Activated gamma-delta T cell (primary cell): ENCODE results near the gene PAQR4.

Source experiments
- DNase-seq: peaks from one replicate; lab custom pipeline; 2025; lab: John Stamatoyannopoulos, UW

PAQR4 gene

DNA sequence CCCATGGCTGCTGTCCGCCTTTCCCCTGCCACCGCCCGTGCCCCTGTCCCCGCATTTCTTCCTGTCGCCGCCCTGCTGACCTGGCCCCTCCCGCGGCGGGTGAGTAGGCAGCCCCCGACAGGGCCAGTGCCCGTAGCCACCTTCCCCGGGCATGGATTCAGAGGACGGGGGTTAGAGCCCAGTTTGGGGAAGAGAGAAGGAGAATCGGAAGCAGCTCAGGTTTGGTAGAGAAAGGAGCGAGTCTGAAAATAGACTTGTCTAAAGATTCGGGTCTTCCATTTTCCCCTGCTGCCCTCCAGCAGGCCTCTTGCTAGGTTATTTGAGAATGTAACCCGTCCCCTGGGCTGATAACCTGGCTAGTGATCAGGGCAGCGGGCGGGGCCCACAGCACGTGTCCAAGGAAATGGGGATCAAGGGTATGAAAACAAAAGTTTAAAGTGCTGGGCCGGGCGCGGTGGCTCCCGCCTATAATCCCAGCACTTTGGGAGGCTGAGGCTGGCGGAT lies 35.7 kb downstream of the PAQR4 start:
- DNase-seq, result no peak

DNA sequence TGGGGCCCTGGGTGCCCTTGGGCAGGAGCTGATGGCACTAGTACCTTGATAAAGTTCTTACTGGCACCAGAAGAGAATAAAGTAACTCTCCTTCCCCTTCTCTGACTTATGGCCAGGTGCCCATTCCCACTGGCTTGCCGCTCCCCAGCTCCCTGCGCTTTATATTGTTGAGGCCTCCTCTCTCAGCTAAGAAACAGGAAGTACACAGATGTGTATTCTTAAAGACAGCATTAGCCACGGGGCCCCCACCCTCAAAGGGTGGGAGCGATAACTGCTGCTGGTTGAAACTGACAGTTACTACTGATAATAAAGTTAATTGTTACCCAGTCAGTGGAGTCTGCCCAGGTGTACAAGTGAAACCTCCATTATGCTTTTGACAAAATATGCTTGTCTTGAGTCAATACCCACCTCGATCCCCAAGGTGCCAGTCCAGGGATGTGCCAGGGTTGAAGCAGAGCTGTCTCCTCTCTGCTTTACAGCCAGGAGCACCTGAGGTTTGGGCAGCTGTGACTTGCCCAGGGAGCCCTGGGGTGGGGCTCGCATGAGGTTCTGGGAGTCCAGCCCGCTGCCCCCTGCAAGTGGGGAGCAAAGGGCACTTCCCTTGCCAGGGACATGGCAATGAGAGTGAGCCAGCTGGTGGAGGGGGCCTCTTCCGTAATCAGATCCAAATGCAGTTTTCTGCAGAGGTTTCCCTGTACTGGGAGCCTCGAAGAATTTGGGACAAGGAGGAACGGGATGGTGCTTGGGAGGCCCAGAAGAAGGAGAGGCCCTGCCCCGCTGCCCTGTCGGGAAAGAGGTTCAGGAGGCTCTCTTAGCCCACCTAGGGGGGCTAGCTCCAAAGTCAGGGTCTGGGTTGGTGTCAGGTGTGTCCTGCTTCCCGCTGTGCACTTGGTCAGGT lies 38.2 kb downstream of the PAQR4 start:
- no peak for DNase-seq

DNA sequence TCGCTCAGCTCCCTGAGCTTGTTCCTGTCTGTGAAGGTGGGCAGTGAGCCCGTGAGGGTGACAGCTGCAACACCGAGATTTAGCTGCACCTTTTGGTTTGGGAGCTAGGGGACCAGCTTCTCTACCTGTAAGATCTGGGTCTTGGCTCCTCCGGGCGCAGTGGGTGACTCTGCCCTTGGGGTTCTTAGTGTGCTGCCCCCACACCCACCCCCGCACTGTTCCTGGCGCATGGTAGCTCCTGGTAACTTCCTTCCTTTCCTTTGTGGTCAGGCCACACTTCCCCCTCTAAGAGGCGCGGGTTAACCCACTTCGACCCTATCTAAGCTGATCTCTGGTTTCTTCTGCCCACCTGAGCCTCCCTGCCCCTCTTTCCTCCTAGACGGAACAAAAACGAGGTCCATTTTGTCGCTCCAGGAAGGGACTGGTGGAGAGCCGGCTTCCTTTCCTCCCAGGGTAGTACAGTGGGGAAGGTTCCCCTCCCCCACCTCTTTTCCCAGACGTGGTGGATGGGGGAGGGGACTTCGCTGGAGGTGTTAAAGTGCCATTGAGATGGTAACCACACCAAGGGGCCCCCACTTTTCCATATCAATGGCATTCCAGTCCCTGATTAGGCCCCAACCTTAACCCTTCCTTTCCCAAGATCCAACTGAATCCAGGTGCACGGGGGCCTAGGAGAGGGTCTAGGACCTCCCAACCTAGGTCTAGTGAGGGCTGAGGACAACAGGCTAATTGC lies 39.0 kb downstream of the PAQR4 start:
- no peak for DNase-seq

DNA sequence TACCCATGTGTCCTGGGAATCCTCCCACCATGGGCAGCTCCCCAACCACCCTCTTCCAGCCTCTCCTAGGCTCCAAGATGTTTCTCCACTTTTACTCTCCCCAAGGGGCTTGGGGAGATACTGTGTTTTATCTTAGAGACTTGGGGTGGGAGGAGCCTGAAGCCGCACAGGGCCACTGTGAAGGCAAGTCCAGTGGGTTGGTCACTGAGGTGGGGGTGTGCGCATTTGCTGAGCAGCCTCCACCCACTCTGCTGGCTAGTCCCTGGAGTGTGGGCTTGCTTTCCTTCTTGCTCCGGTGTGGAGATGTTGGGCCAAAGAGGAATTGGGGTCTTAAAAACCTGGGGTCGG lies 39.5 kb downstream of the PAQR4 start:
- no peak for DNase-seq

DNA sequence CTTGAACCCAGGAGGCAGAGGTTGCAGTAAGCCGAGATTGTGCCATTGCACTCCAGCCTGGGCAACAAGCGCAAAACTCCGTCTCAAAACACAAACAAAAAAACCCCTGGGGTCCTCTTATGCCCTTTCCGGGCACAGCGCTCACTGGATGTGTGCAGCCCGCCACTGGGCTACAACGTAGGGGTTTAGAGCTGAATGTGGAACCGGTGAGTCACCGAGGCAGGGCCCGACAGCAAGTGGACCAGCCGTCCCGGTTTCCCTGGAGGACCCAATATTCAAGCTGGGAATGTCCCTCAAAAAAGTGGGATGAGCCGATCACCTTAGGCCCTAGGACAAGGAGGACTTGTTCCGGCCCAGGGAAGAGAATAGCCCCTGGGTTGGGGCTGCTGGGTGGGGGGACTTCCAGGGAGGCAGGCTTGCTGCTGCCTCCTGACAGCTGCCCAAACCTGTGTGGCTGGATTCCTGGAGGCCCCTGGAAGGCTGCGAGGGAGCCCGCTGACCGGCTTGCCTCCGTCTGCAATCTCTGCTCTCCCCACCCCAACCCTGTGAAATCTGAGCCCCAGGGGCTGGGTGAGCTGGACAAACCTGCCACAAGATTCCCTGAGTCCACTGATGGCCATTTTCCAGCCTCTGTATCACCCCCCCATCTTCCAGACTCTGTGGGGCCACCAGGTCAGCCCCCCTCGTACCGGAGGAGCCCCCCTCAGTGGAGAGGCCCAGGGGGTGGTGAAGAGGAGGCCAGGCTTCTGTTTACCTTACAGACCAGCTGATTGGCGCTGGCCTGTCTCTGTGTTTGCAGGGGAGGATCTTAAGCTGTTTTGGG lies 40.6 kb downstream of the PAQR4 start:
- DNase-seq, result no peak

DNA sequence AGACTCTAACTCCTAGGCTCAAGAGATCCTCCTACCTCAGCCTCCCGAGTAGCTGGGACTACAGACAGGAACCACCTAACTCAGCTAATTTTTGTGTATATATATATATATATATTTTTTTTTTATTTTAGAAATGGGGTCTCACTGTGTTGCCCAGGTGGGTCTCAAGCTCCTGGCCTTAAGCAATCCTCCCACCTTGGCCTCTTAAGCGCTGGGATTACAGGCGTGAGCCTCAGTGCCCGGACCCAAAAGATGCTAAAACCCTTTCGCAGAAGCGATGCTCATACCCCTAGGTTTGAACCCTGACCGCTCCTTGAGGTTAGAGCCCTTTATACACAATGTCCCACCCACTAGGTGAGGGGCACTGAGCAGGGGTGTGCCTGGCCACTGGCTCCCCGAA lies 41.4 kb downstream of the PAQR4 start:
- DNase-seq, result no peak

DNA sequence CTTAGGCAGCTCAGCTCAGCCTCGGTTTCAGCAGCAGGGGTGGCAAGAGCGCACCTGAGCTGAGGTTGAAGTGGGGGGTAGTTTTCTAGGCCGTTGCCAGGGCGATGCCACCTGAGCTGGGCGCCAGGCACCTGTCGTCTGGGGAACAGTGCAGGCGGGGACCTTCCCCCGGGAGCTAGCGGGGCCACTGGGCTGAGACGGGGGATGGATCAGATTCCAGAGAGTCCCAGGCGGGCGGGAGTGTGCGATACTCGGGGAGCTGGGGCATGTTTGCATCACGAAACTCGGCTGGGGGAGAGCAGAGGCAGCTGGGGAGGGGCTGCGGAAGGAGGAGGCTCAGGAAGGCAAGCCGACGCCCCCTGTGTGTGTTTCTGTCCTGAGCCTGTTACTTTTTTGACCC lies 43.1 kb downstream of the PAQR4 start:
- no peak for DNase-seq

DNA sequence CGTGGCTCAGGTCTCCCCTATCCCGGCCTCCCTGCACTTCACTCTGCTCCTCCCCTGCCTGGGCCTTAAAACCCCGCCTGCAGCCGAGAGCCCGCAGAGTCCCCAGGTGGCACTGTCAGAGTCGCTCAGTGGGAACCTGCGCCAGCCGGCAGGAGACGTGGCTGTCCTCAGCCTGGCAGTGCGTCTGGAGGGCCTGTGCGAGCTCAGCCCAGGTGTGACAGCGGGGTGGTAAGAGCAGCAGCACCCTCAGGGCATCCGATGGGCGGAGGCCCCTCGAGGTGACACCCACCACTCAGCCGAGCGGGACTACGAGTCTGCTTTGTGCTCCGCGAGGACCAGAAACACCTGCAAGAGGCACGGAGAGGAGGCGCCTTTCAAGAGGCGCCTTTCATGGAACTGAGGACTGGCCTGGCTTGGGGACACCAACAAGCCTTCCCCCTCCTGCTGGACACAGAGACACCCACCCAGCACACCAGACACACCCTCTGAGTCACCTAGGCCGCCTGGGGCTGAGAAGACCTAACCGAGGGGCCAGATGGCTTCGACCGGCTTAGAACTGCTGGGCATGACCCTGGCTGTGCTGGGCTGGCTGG lies 43.8 kb downstream of the PAQR4 start, which contains the start of gene CLDN9:
TSS of gene CLDN9 (plus strand) at position 96 of the 593 bp plus-strand sequence. CDS start at position 536, 440 bp downstream.
- no peak for DNase-seq

DNA sequence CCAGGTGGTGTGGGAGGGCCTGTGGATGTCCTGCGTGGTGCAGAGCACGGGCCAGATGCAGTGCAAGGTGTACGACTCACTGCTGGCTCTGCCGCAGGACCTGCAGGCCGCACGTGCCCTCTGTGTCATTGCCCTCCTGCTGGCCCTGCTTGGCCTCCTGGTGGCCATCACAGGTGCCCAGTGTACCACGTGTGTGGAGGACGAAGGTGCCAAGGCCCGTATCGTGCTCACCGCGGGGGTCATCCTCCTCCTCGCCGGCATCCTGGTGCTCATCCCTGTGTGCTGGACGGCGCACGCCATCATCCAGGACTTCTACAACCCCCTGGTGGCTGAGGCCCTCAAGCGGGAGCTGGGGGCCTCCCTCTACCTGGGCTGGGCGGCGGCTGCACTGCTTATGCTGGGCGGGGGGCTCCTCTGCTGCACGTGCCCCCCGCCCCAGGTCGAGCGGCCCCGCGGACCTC lies 44.4 kb downstream of the PAQR4 start:
- DNase-seq, result no peak

DNA sequence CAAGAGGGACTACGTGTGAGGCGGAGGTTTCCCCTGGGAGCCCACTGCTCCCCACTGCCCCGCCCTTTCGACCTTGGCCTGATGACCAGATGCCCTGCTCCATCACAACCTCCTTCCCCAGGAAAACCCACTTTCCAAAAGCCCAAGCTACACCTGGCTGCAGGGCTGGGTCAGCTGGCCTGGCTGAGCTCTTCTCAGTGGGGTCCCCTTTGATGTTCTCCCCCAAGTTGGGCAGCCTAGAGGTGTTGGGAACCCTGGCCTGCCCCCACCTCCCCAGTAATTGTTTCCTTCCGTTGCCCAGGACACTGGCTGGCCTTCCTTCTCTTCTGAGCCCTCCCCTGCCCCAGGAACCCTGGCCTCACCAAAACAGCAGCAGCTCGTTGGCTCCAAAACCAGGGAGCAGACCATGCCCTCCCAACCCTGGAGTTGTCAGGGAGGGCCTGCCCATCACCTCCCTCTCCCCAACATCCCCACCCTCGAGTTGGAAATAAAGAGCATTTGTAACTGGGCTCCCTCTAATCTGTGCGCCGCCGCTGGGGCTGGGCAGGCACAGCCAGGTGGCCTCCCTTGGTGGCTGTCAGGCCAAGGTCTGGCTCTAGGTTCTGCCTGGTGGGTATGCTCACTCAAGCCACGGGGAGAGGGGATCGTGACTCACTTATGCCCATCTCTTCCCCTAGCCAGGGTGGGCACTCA lies 45.0 kb downstream of the PAQR4 start:
- DNase-seq, result no peak

DNA sequence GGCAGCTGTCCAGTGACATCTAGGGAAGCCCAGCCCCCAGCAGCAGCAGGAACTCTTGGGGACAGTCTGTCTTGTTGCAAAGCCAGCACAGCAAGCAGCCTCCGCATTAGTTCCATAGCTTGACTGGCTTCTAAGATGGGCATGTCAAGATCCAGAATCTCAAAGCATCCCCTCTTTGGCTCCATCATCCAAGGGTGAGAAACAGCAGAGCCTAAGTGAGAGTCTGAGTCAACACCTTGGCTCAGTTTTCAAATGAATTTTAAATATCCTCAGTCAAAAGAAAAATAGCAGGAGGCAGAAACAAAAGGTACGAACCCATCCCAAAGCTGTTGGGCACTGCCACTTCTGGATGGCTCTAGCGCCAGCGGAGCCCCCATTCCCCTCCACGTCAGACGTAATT lies 45.8 kb downstream of the PAQR4 start:
- no peak for DNase-seq

DNA sequence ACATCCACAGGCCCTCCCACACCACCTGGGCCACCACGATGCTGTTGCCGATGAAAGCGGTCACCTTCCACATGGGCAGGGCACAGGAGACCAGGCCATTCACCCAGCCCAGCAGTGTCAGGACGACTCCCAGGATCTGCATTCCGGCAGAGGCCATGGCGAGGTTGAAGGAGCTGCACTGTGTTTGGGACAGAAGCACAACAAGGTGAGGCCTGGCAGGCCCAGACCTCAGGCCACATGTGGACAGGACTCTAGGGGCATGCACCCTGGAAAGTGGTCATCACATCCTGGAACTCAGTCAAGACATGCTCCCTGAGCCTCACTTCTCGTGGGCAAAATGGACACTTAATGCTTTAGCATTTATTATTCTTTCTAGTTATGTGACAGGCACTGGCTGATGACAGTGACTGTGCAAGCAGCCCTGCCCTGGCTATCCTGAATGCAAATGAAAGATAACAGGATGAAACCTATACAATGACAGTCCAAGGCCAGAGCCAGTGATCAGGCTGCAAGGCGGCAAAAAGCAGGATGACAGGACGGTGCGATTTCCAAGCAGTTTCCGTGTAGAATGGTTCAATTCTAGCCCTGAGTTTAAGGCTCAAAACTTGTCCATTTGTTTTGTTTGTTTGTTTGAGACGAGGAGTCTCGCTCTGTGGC lies 46.8 kb downstream of the PAQR4 start:
- DNase-seq, result no peak

DNA sequence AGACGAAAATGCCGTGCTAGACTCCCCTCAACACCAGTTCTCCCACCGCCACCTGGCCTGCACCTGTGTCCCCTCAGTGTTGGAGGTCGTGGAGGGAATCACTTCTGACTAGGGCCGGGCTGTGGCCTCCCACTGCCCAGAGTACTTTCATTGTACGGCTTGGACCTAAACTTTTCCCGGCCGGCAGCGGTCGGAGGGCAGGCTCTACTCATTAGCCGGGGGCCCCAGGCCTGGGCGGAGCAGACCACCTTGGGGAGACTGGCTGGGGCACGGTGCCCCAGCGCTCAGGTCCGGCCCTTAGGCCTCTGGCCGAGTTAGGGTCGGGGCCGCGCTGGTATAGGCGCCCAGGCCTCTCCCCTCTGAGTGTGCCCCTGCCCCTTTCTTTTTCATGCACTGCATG lies 48.2 kb downstream of the PAQR4 start:
- DNase-seq, result no peak

DNA sequence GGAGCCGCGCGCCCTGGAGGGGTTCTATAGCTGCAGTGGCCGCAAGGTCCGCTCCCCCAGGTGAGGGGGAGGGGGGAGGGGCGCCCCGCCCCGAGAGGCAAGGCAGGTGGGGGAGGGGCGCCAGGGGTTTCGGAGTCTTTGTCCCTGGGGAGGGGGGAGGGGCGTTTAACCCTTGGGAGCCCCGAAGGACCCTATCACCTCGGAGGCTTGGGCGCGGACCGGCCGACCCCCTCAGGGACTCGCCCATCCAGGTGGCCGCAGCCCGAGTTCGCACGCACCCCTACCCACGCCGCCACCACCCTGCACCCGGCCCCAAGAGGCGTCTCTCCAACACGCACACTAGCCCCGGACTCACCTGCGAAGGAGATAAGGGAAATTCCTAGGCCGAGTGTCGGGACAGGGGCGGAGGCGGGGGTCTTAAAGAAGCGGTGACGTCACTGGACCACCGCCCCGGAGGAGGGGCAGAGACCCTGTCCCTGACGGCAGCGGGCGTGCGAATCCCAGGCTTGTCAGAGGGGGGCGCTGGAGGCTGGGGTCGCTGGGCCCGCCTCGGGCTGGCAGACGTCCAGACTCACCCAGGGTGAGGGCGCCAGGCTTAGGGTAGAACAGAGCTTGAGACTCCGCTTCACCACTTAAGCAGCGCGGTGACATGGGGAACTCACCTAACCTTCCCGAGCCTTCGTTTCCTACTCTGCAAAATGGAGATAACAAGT lies 48.8 kb downstream of the PAQR4 start, which contains the start of gene CLDN6:
TSS of gene CLDN6 (minus strand) at position 390 of the 713 bp plus-strand sequence. CDS start 2,162 bp downstream, outside the sequence.
- DNase-seq, result no peak

DNA sequence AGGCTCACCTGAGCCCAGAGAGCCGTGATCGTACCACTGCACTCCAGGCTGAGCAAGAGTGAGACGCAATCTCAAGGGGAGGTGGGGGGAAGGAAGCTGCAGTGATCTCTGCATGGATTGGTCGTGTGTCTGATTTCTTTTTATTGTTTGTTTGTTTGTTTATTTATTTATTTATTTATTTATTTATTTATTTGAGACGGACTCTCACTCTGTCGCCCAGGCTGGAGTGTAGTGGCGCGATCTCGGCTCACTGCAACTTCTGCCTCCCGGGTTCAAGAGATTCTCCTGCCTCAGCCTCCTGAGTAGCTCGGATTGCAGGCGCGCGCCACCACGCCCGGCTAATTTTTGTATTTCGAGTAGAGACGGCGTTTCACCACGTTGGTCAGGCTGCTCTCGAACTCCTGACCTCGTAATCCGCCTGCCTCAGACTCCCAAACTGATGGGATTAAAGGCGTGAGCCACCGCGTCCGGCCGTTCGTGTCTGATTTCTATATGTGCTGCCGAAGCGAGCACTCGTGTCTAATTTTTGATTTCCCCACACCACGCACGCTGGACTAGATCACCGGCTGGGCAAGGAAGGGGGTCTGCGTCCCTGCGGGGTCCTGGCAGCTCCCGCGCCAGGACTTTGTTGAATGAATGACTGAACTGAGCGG lies 50.6 kb downstream of the PAQR4 start:
- DNase-seq, result no peak

DNA sequence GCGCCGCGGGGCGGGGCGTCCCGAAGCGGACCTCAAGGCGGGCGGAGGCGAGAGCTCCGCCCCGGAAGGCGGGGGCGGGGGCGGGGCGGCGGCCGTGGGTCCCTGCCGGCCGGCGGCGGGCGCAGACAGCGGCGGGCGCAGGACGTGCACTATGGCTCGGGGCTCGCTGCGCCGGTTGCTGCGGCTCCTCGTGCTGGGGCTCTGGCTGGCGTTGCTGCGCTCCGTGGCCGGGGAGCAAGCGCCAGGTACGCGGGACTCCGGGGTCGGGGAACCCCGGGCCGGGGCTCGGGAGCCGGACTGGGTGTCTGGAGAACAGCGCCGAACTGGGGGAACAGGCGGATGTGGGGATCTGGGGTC lies 51.1 kb downstream of the PAQR4 start, which contains the start of gene TNFRSF12A:
TSS of gene TNFRSF12A (plus strand) at position 122 of the 357 bp plus-strand sequence. CDS start at position 152, 30 bp downstream.
- peak; percentile 69 for DNase-seq

DNA sequence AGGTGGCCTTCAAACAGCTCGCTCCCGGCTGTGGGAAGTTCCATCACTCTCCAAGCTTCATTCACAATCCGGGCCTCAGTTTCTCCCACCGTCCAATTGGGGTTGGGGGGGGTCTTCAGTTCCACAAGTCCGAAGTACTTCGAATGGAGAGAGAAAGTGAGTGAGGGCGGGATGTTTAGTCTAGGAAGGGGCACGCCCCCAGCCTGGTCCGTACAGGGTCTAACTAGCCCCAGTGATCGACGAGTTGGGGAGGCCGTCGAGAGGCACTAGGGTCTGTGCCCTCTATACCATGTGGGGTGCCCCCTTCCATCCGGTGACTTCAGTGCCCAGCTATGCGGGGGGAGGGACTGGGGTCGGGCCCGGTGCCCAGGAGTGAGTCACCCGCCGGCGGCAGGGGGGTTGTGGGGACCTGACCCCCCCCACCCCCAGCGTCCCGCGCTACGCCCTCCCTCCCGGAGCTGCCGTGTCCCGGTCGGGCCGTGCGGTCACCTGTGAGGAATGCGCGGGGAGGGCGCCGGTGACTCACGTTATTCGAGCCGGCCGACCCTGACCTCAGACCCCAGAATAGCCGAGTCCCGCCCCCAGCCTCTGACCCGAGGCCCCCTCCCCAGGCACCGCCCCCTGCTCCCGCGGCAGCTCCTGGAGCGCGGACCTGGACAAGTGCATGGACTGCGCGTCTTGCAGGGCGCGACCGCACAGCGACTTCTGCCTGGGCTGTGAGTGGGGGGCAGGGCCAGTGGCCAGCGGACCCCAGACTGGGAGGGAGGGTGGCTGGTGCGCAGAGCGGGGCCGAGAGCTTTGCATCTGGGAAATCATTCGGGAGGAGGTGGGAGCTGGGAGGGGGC lies 51.7 kb downstream of the PAQR4 start:
- peak; percentile 76 for DNase-seq
